ENCODE data around the gene NCOR2. TPM values are rescaled to one million over a fixed set of nuclear protein-coding genes. Genes with fewer than 3 reads are reported as not detected.

The NCOR2 gene
- total RNA-seq, 1 experiment from 2014 or later, result 326 TPM

- DNase-seq (ENCODE audit: low spot score) (no peak), ATAC-seq (no peak)
- ChIA-PET CTCF (no interaction called here), POLR2A (no interaction called here)
- TF ChIP-seq CTCF (IDR thresholded peaks at IDR 0.05) (no peak), ZBTB21 (CRISPR knock-in tag; IDR thresholded peaks at IDR 0.05; ENCODE audit: borderline replicate concordance) (no peak), HMGXB4 (CRISPR knock-in tag; IDR thresholded peaks at IDR 0.05) (no peak), NR1H2 (CRISPR knock-in tag; IDR thresholded peaks at IDR 0.05) (no peak)
- Mint-ChIP-seq H3K27me3 (ENCODE audit: low read depth) (no peaks in the 10 kb centered on the region; the same call in 1 of the 2 replicates), H3K36me3 (peaks cover 5% of the 10 kb centered on the region; the same call in 1 of the 2 replicates), H3K4me1 (0 out of 2 replicates have a peak, but pooled peaks cover under 1% of the 10 kb centered on the region), H3K4me3 (no peak overlapping the region), H3K9me3 (peaks cover 20% of the 10 kb centered on the region), H3K27ac (no peak overlapping the region)
Measured at GRCh38 chr12:124614512-124615292, 47.3 kb upstream of the NCOR2 start.

GRCh38 chr12:124613151-124613585, 45.8 kb upstream of the NCOR2 start:
- Mint-ChIP-seq H3K4me1 (peaks cover 12% of the 10 kb centered on the region), H3K27me3 (ENCODE audit: low read depth) (no peaks in the 10 kb centered on the region; the same call in 1 of the 2 replicates), H3K4me3 (no peak overlapping the region), H3K36me3 (no peaks in the 10 kb centered on the region), H3K9me3 (peaks cover 14% of the 10 kb centered on the region), H3K27ac (no peak overlapping the region)
- POLR2A ChIA-PET, result no interaction called here
- DNase-seq (ENCODE audit: low spot score) (no peak), ATAC-seq (no peak)
- CTCF ChIA-PET, result no interaction called here
- no peak for TF ChIP-seq ZNF281 (CRISPR knock-in tag; IDR thresholded peaks at IDR 0.05)
- TF ChIP-seq ERG (CRISPR knock-in tag; IDR thresholded peaks at IDR 0.05), result no peak
- no peak for TF ChIP-seq NR2C2 (CRISPR knock-in tag; IDR thresholded peaks at IDR 0.05)
- no peak for TF ChIP-seq KAT7 (CRISPR knock-in tag; IDR thresholded peaks at IDR 0.05; ENCODE audit: borderline replicate concordance)
- no peak for TF ChIP-seq ELF4 (CRISPR knock-in tag; IDR thresholded peaks at IDR 0.05; ENCODE audit: low read depth)
- no peak for TF ChIP-seq ZNF121 (CRISPR knock-in tag; IDR thresholded peaks at IDR 0.05)

- Mint-ChIP-seq H3K4me3 (no peak overlapping the region), H3K27me3 (ENCODE audit: low read depth) (no peaks in the 10 kb centered on the region; the same call in none of the 2 replicates)
- no peak for TF ChIP-seq ATF3 (CRISPR knock-in tag; conservative IDR thresholded peaks at IDR 0.05)
- no peak for TF ChIP-seq SMAD3 (CRISPR knock-in tag; IDR thresholded peaks at IDR 0.05; ENCODE audit: borderline replicate concordance)
- TF ChIP-seq ZMAT4 (CRISPR knock-in tag; IDR thresholded peaks at IDR 0.05), result no peak
- TF ChIP-seq TCF7 (CRISPR knock-in tag; IDR thresholded peaks at IDR 0.05; ENCODE audit: low read depth), result no peak
- no peak for TF ChIP-seq STAT6 (CRISPR knock-in tag; conservative IDR thresholded peaks at IDR 0.05; ENCODE audit: low read depth)
- no peak for TF ChIP-seq ZBTB43 (CRISPR knock-in tag; IDR thresholded peaks at IDR 0.05)
- no peak for TF ChIP-seq NR3C1 (CRISPR knock-in tag; conservative IDR thresholded peaks at IDR 0.05; ENCODE audit: low read depth)
- no peak for TF ChIP-seq SP1 (CRISPR knock-in tag; conservative IDR thresholded peaks at IDR 0.05)
Measured at GRCh38 chr12:124612410-124612680, 44.9 kb upstream of the NCOR2 start.

More at GRCh38 chr12:124612410-124612680, 44.9 kb upstream of the NCOR2 start:
- no peak overlapping the region for H3K27ac Mint-ChIP-seq
- no peak for DNase-seq (ENCODE audit: low spot score)
- no peaks in the 10 kb centered on the region for H3K36me3 Mint-ChIP-seq
- peaks cover 12% of the 10 kb centered on the region for H3K4me1 Mint-ChIP-seq
- CTCF ChIA-PET, result no interaction called here
- H3K9me3 Mint-ChIP-seq, result peaks cover 14% of the 10 kb centered on the region
- POLR2A ChIA-PET, result no interaction called here
- ATAC-seq, result no peak

Measured in WTC11 (cell line).